PFSK-1 (cell line): ENCODE measurements around the gene HES5.

ENCODE experiments used
- POLR2AphosphoS5 ChIP-seq: IDR thresholded peaks from 2 replicates; pipeline ENCODE4 v1.6.1; 2012; ENCODE audit warnings: low read depth, mild to moderate bottlenecking, control low read depth, low read length, moderate library complexity
- TAF1 ChIP-seq: IDR thresholded peaks from 2 replicates; pipeline ENCODE4 v1.6.1; 2012; ENCODE audit warnings: low read length, control low read depth, borderline replicate concordance; ENCODE audit not compliant: insufficient read depth
- TF ChIP-seq, protein P1 (sequence below), 2 experiments: IDR thresholded peaks; 2 replicates each; pipeline versions ENCODE4 v1.6.1 to v1.8.0; 2011 to 2012; ENCODE audit warnings: low read depth in 2 of 2, low read length in 2 of 2, control low read depth in 1 of 2, inconsistent platforms in 1 of 2, mild to moderate bottlenecking in 1 of 2, moderate library complexity in 1 of 2; ENCODE audit not compliant: insufficient read depth in 1 of 2

DNA sequence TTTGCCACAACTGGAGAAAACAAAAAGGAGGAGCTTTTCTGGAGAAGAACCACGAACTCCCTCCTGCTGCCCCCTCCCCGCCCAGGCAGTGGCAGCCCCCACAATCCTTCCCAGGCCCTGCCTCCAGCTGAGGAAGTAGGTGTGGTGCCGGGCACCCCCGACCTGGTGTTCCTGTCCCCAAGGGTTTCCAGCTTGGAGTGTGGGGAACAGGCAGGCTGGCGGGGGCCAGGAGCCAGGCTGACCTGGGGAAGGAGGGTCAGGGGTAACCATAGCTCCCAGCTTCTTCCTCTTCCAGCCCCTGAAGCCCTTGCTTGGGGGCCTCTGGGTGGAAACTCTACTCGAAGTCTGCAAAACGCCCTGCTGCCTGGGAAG is 4.2 kb upstream of the HES5 start:
- TF ChIP-seq TAF1 (no peak), POLR2AphosphoS5 (no peak)
- TF ChIP-seq, protein P1, sequence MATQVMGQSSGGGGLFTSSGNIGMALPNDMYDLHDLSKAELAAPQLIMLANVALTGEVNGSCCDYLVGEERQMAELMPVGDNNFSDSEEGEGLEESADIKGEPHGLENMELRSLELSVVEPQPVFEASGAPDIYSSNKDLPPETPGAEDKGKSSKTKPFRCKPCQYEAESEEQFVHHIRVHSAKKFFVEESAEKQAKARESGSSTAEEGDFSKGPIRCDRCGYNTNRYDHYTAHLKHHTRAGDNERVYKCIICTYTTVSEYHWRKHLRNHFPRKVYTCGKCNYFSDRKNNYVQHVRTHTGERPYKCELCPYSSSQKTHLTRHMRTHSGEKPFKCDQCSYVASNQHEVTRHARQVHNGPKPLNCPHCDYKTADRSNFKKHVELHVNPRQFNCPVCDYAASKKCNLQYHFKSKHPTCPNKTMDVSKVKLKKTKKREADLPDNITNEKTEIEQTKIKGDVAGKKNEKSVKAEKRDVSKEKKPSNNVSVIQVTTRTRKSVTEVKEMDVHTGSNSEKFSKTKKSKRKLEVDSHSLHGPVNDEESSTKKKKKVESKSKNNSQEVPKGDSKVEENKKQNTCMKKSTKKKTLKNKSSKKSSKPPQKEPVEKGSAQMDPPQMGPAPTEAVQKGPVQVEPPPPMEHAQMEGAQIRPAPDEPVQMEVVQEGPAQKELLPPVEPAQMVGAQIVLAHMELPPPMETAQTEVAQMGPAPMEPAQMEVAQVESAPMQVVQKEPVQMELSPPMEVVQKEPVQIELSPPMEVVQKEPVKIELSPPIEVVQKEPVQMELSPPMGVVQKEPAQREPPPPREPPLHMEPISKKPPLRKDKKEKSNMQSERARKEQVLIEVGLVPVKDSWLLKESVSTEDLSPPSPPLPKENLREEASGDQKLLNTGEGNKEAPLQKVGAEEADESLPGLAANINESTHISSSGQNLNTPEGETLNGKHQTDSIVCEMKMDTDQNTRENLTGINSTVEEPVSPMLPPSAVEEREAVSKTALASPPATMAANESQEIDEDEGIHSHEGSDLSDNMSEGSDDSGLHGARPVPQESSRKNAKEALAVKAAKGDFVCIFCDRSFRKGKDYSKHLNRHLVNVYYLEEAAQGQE (IDR thresholded peaks at IDR 0.05; ENCODE audit: insufficient read depth in 1 of 2, low read depth in 2 of 2, low read length in 2 of 2), result no peak
